GM19238 (cell line): ENCODE data around the gene NRXN3.

Source experiments
- DNase-seq: peaks from one replicate; pipeline ENCODE4 v3.0.0; 2011; ENCODE audit warnings: low spot score; ENCODE audit not compliant: insufficient read length

NRXN3 gene

DNA sequence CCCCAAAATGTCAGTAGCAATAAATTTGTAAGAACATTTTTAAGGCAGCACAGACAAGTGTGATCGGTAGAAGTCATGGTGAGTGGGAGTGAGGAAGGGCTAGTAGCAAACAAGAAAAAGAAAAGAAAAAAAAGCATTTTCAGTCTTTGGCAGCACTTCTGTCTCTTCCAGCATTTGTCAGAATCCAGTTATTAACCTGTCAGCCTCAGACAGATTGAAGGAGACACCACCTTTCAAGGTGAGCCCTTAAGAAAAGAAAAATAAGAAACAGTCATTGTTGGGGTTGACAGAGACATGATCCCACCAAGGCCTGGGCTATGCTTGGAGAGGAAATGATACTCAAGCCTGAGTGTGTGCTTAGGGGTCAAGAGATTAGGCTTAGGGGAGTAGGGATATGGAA lies 947.4 kb downstream of the NRXN3 start:
- DNase-seq, result no peak

- DNase-seq, result no peak
Observed at GRCh38 chr14:79118291-79118690, 948.1 kb downstream of the NRXN3 start.

- DNase-seq, result no peak
Observed at GRCh38 chr14:79134361-79134760, 964.2 kb downstream of the NRXN3 start.

DNA sequence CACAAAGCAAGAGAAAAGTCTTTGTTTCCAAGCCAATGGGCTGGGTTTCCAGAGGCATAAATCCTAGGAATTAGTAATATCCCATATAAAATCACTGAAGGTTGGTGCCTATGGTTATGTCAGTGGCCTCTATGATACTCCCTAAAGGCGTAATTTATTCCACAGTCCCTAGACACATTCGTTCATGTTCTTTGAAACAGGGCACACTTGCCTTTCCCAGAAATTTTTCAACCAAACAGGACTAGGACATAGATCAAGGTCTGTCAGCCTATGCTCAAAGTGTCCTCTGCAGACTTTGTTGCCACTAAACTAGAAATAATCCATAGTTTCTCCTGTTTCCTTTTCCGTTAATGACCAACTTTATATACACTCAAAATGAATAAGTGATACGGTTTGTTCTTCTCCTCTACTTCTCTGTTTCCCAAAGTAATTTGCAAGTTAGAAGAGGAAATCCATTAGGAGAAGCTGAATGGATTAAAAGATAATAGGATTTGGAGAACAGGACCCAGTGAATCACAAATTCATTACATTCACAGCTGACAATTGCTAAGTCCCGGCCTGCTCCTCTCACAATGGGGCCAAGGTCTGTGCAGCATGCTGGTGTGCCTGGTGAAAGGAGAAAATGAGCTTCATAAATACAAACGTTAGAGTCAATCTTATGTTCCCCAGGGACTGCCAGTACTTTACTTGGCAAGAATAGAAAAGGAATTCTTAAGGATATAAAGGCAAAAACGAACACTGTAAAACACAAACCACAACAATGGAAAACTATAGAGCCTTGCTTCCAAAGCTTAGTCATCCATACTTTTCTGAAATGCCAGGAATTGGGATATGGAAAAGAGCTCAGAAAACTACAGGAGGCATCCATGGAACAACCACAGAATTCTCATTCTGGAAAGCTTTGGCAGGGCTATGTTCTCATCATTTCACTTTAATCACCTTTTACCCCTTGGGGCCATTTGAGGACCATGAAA lies 966.2 kb downstream of the NRXN3 start:
- DNase-seq, result no peak

DNA sequence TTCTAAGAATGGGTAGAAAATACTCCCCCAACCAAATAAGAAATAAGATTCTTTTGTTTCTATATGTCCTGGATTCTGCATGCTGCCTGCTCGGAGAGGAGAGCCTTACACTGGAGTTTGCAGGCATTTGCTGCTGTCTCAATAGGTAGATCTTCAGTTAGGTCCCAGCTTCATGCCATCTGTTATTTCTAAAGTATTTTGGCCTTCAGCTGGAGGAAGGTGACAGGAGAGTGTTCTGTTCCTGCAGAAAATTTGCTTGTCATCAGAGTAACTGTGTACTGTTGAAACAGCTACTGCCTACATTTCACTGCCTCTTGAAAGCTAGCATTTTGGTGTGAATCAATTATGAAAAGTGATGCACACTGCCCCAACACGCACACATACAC lies 966.9 kb downstream of the NRXN3 start:
- DNase-seq, result no peak

- no peak for DNase-seq
Observed at GRCh38 chr14:79137836-79138235, 967.7 kb downstream of the NRXN3 start.

DNA sequence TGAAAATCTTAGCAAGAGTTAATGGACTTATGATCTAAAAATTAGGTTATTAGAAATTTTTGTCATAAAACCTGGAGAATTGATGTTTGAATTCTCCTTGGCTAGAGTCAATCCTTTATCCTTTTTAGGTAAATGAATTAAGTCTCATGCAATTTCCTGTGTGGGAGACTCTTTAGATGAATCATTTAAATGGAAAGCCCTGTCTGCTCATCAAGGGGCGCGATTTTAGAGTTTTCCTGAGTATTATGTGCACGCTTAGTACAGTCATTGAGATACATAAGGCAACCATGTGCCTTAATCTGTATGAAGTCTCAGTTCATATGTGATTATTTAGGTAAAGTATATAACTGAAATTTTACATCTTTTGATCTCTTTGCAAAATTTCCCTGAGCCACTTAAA lies 974.7 kb downstream of the NRXN3 start:
- DNase-seq, result no peak

DNA sequence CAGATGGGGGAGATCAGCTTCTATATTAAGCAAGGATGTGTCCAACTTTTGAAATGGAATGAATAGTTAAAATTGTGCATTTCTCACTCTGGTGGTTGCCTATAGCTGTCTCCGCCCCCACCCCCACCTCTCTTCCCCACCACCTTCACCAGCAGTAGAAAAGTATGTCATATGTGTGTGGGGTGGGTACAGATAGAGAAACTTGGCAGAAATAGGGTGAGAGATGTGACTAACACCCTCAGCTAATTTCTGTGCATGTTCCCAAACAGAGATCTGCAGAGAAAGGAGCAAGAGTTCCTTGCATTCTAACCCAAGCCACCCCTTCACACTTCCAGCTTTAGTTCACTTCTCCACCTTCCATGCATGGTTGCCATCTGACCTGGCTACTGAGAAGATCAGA lies 980.1 kb downstream of the NRXN3 start:
- DNase-seq, result no peak

GRCh38 chr14:79157369-79157768 lies 987.2 kb downstream of the NRXN3 start:
- DNase-seq, result no peak

DNA sequence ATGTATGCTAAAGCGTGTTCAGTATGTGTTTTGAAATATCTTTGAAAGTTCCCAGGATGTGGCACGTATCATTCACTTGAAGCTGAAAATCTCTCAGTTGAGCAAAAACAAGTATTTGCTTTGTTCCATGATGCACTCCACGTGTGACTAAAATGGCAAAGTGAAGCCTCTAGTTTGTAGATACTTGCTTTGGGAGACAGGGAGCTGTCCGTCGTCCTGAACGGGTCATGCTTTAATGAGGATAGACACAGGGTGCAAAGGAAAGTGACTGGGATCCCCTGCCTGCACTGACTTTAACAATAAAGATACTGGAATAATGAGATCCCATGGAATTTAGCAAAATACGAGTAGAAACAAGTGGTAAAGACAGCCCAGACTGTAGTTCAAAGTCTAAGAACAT lies 991.4 kb downstream of the NRXN3 start:
- DNase-seq, result no peak

DNA sequence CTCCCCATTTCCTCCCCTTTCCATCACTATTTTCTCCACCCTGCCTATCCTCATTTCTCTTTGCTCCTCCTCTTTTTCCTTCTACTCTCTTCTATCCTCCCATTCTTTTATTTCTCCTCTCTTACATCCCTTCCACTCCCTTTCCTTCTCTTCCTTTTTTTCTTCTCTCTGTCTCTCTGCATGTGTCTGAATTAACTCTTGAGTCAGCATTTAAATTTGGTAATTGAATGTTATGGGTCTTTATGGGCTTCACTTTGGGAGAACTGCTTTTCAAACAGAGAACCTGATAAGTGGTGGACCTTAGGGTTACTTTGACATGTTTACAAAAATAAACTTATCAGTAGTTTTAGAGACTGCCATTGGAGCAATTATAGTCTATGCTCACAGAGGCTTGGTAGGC lies 992.7 kb downstream of the NRXN3 start:
- DNase-seq, result no peak

GRCh38 chr14:79165471-79166090 lies 995.4 kb downstream of the NRXN3 start:
- DNase-seq, result no peak

GRCh38 chr14:79166171-79166570 lies 996.0 kb downstream of the NRXN3 start:
- no peak for DNase-seq

DNA sequence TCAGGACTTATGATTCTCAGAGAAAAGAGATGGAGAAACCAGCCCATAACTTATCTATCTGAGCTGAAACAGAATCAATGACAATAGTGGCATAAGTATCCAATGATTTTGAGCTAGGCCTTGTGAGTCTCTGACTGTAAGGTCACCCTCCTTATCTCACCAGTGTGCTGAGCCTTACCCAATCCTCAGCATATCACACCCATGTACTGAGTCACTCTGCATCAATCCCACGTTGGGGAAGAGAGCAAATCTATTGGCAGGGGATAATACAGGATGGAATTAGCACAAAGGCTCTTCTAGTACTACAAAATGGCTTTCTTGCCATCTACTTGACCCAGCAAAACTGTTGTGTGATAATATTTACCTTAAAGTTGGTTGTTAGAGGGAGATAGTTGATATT lies 997.8 kb downstream of the NRXN3 start:
- DNase-seq, result no peak

DNA sequence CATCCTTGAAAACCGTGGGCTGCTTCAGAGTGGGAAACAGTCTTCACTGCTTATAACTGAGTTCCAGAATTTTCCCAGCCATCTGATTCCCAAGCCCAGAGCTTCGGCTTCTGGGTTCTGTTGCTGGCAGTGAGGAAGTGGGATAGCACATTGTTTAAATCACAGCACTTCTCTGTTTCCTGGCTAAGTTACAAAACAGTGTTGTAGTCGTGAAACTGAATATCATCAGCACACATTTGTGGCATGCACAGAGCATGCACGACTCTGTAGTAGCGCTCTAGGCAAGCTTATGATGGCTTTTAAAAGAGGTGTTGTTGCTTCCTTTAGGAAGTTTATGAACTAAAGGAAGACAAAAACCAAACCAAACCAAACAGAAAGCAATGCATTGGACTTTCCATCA lies 1005.5 kb downstream of the NRXN3 start:
- DNase-seq, result no peak

DNA sequence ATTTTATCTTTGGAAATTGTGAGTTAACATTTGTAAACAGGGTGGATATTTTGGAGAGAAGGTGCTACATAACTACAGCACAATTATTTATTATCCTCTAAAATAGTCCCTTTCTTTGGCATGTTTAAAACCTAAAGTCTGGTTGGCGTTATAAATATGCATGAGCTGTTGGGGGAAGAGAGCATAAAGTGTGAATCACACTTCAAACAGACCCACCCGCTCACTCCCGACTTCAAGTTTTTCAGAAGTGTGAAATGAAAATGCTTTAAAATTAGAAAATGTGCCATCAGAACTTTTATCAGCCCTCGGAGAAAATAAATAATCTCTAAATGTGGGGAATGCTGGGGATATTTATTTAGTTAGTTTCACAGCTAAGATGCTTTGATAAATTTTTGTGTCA lies 1006.9 kb downstream of the NRXN3 start:
- no peak for DNase-seq

- no peak for DNase-seq
Observed at GRCh38 chr14:79178719-79179118, 1008.5 kb downstream of the NRXN3 start.

GRCh38 chr14:79179985-79180384 lies 1009.8 kb downstream of the NRXN3 start:
- no peak for DNase-seq

- DNase-seq, result no peak
Observed at GRCh38 chr14:79180656-79181055, 1010.5 kb downstream of the NRXN3 start.

GRCh38 chr14:79186523-79186922 lies 1016.4 kb downstream of the NRXN3 start:
- DNase-seq, result no peak

- no peak for DNase-seq
Observed at GRCh38 chr14:79193689-79194477, 1023.7 kb downstream of the NRXN3 start.

GRCh38 chr14:79196216-79196615 lies 1026.0 kb downstream of the NRXN3 start:
- no peak for DNase-seq
